Ovary (tissue), 3 donors: ENCODE results near the gene DCAF15.

Experiments
- CTCF ChIP-seq, 3 donors: fragments of 450-650 bp in 2 of 3; fragments of 200-600 bp in 1 of 3; IDR thresholded peaks; one replicate each; pipeline versions ENCODE4 v1.5.1 to v1.8.0; 2016 to 2022; ENCODE audit warnings: antibody characterized with exemption in 3 of 3, mild to moderate bottlenecking in 1 of 3
- EP300 ChIP-seq: sonication (generic); formaldehyde crosslinking; IDR thresholded peaks from one replicate; pipeline ENCODE4 v1.6.1; 2017; ENCODE audit warnings: antibody characterized with exemption
- donor health status: DM: no; HTN: no; CAD: no.

GRCh38 chr19:13951043-13951442, 1.3 kb upstream of the DCAF15 start:
- TF ChIP-seq CTCF (IDR thresholded peaks at IDR 0.05), result no peak
- TF ChIP-seq EP300, result no peak
